HepG2 (cell line): ENCODE results near the gene TAOK3. TPM values are rescaled to one million over a fixed set of nuclear protein-coding genes. Genes with fewer than 3 reads are reported as not detected.

Source experiments
- CHCHD3 ChIP-seq: sonication (generic); formaldehyde crosslinking; IDR thresholded peaks from 2 replicates; pipeline ENCODE4 v1.8.0; 2022; ENCODE audit warnings: mild to moderate bottlenecking, missing genetic modification reagents, moderate library complexity
- FOSL1 ChIP-seq: sonication (generic); formaldehyde crosslinking; IDR thresholded peaks from 2 replicates; pipeline ENCODE4 v1.9.0; 2021; ENCODE audit warnings: missing genetic modification reagents, borderline replicate concordance
- HMG20B ChIP-seq: conservative IDR thresholded peaks from 2 replicates; pipeline ENCODE4 v1.6.1; 2016; ENCODE audit warnings: missing genetic modification reagents, missing compliant biosample characterization
- IKZF4 ChIP-seq: sonication (generic); formaldehyde crosslinking; IDR thresholded peaks from 2 replicates; pipeline ENCODE4 v1.5.1; 2020; ENCODE audit warnings: borderline replicate concordance, mild to moderate bottlenecking, low read depth, missing genetic modification reagents; ENCODE audit errors: not compliant biosample characterization
- MEIS2 ChIP-seq: sonication (generic); formaldehyde crosslinking; IDR thresholded peaks from 2 replicates; pipeline ENCODE4 v1.9.0; 2021; ENCODE audit warnings: mild to moderate bottlenecking, missing genetic modification reagents
- RXRB ChIP-seq: IDR thresholded peaks from 2 replicates; pipeline ENCODE4 v1.6.1; 2016; ENCODE audit warnings: borderline replicate concordance, missing genetic modification reagents, missing compliant biosample characterization
- TBL1XR1 ChIP-seq: fragments of 150-350 bp; IDR thresholded peaks from 2 replicates; pipeline ENCODE4 v1.6.1; 2014; ENCODE audit warnings: borderline replicate concordance, low read length; ENCODE audit not compliant: partially characterized antibody
- ZBTB7A ChIP-seq: sonication (generic); formaldehyde crosslinking; IDR thresholded peaks from 2 replicates; pipeline ENCODE4 v1.8.0; 2022; ENCODE audit warnings: mild to moderate bottlenecking, missing genetic modification reagents
- ZFYVE20 ChIP-seq: sonication (generic); formaldehyde crosslinking; IDR thresholded peaks from 2 replicates; pipeline ENCODE4 v1.8.0; 2023; ENCODE audit warnings: low read depth, mild to moderate bottlenecking, moderate library complexity, missing genetic modification reagents, borderline replicate concordance
- ZNF207 ChIP-seq: fragments of 450-650 bp; IDR thresholded peaks from 2 replicates; pipeline ENCODE4 v1.6.1; 2016; ENCODE audit warnings: antibody characterized with exemption, borderline replicate concordance
- ZNF329 ChIP-seq: sonication (generic); formaldehyde crosslinking; IDR thresholded peaks from 2 replicates; pipeline ENCODE4 v1.9.0; 2021; ENCODE audit warnings: low read depth, mild to moderate bottlenecking, missing genetic modification reagents
- ZNF441 ChIP-seq: sonication (generic); formaldehyde crosslinking; IDR thresholded peaks from 2 replicates; pipeline ENCODE4 v1.7.0; 2021; ENCODE audit warnings: missing genetic modification reagents, borderline replicate concordance
- ZNF672 ChIP-seq: sonication (generic); formaldehyde crosslinking; IDR thresholded peaks from 2 replicates; pipeline ENCODE4 v1.8.1; 2022; ENCODE audit warnings: missing genetic modification reagents
- ZNF703 ChIP-seq: sonication (generic); formaldehyde crosslinking; IDR thresholded peaks from 2 replicates; pipeline ENCODE4 v1.5.1; 2020; ENCODE audit warnings: missing genetic modification reagents, mild to moderate bottlenecking, moderate library complexity, borderline replicate concordance
- ZNF749 ChIP-seq: sonication (generic); formaldehyde crosslinking; IDR thresholded peaks from 2 replicates; pipeline ENCODE4 v1.8.0; 2022; ENCODE audit warnings: mild to moderate bottlenecking, missing genetic modification reagents, moderate library complexity, borderline replicate concordance
- polyA plus RNA-seq, 8 experiments: library from polyadenylated mRNA; depleted of rRNA in 3 of 8; stranded (reverse) in 7 of 8; unstranded in 1 of 8; fragments of >200 nt; fragmentation: Illumina TruSeq in 4 of 8; extraction: Trizol in 4 of 8; gene quantifications; 2 replicates each; pipeline versions ENCODE4 v1.2.1 to v1.2.3, GENCODE V29; 2011 to 2016; ENCODE audit warnings: low read depth in 4 of 8, missing spikeins in 1 of 8, mixed read lengths in 1 of 8; ENCODE audit not compliant: insufficient read depth in 1 of 8
- total RNA-seq, 5 experiments: library from RNA; depleted of rRNA; stranded (reverse); fragments of >200 nt; fragmentation: Illumina TruSeq; extraction: Trizol; gene quantifications; 2 replicates each; pipeline ENCODE4 v1.2.3, GENCODE V29; 2016; ENCODE audit warnings: low read depth in 1 of 5
- TF ChIP-seq, protein P1 (sequence below): sonication (generic); formaldehyde crosslinking; IDR thresholded peaks from 2 replicates; pipeline ENCODE4 v1.5.1; 2020; ENCODE audit warnings: missing genetic modification reagents, mild to moderate bottlenecking, borderline replicate concordance
- TF ChIP-seq, protein P2 (sequence below): IDR thresholded peaks from 2 replicates; pipeline ENCODE4 v1.6.1; 2016; ENCODE audit warnings: missing genetic modification reagents, missing compliant biosample characterization
- TF ChIP-seq, protein P3 (sequence below): sonication (generic); formaldehyde crosslinking; IDR thresholded peaks from 2 replicates; pipeline ENCODE4 v1.4.0; 2020; ENCODE audit warnings: missing genetic modification reagents
- TF ChIP-seq, protein P4 (sequence below): sonication (generic); formaldehyde crosslinking; IDR thresholded peaks from 2 replicates; pipeline ENCODE4 v1.4.0; 2020; ENCODE audit warnings: missing genetic modification reagents
- TF ChIP-seq, protein P5 (sequence below): sonication (generic); formaldehyde crosslinking; IDR thresholded peaks from 2 replicates; pipeline ENCODE4 v1.5.0; 2020; ENCODE audit warnings: missing genetic modification reagents

Gene TAOK3
- total and polyA plus RNA-seq, 2 of the 13 experiments (the other 11 are each of a cell fraction or from before 2014, with no cell fraction given) = 10.4 to 12.3 TPM

DNA sequence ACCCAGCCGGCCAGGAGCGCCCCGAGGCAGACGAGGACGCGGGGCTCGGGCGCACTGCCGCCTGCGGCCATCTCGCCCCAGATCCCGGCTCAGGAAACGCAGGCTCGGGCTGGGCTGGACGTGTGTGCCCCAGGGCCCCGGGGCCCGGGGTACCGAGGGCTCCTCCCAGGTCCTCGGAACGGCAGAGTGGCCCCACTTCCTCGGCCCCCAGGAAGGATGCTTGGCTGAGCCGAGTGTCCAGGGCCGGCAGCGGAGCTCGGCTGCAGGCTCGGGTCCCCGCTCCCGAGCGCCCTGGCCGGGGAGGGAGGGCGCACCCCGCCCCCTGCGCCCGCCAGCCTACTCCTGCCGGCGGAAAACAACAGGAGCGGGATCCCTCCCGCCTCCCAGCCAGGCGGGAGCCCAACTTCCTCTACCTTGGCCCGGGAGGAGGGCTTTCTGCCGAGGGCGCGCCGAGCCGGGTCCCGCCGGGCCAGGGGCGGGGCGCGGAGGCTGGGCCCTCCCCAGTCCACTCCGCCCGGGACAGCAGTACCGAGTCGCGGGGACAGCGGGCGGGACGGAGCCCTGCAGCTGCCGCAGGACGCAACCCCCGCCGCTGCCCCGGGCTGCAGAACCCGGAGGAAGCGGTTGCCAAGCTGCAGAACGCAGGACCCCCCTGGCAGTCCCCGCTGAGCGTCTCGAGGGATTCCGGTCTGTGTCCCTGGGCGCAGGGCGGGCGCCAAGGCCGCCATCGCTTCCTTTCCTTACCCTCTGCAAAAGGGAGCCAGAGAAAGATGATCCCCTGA is 268.9 kb downstream of the TAOK3 start, which contains the start of gene VSIG10 (continued):
- TF ChIP-seq, protein P1, sequence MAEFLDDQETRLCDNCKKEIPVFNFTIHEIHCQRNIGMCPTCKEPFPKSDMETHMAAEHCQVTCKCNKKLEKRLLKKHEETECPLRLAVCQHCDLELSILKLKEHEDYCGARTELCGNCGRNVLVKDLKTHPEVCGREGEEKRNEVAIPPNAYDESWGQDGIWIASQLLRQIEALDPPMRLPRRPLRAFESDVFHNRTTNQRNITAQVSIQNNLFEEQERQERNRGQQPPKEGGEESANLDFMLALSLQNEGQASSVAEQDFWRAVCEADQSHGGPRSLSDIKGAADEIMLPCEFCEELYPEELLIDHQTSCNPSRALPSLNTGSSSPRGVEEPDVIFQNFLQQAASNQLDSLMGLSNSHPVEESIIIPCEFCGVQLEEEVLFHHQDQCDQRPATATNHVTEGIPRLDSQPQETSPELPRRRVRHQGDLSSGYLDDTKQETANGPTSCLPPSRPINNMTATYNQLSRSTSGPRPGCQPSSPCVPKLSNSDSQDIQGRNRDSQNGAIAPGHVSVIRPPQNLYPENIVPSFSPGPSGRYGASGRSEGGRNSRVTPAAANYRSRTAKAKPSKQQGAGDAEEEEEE (CRISPR knock-in tag) = 0 out of 2 replicates have a peak, but pooled peaks have one; percentile 13
- TF ChIP-seq, protein P2, sequence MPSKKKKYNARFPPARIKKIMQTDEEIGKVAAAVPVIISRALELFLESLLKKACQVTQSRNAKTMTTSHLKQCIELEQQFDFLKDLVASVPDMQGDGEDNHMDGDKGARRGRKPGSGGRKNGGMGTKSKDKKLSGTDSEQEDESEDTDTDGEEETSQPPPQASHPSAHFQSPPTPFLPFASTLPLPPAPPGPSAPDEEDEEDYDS (CRISPR knock-in tag) = peak; percentile 55; the same call in 1 of the 2 replicates
- TF ChIP-seq ZNF329 (CRISPR knock-in tag) = peak; percentile 64; the same call in 1 of the 2 replicates
- no peak for TF ChIP-seq IKZF4 (CRISPR knock-in tag)
- no peak for TF ChIP-seq ZNF703
- TF ChIP-seq, protein P3, sequence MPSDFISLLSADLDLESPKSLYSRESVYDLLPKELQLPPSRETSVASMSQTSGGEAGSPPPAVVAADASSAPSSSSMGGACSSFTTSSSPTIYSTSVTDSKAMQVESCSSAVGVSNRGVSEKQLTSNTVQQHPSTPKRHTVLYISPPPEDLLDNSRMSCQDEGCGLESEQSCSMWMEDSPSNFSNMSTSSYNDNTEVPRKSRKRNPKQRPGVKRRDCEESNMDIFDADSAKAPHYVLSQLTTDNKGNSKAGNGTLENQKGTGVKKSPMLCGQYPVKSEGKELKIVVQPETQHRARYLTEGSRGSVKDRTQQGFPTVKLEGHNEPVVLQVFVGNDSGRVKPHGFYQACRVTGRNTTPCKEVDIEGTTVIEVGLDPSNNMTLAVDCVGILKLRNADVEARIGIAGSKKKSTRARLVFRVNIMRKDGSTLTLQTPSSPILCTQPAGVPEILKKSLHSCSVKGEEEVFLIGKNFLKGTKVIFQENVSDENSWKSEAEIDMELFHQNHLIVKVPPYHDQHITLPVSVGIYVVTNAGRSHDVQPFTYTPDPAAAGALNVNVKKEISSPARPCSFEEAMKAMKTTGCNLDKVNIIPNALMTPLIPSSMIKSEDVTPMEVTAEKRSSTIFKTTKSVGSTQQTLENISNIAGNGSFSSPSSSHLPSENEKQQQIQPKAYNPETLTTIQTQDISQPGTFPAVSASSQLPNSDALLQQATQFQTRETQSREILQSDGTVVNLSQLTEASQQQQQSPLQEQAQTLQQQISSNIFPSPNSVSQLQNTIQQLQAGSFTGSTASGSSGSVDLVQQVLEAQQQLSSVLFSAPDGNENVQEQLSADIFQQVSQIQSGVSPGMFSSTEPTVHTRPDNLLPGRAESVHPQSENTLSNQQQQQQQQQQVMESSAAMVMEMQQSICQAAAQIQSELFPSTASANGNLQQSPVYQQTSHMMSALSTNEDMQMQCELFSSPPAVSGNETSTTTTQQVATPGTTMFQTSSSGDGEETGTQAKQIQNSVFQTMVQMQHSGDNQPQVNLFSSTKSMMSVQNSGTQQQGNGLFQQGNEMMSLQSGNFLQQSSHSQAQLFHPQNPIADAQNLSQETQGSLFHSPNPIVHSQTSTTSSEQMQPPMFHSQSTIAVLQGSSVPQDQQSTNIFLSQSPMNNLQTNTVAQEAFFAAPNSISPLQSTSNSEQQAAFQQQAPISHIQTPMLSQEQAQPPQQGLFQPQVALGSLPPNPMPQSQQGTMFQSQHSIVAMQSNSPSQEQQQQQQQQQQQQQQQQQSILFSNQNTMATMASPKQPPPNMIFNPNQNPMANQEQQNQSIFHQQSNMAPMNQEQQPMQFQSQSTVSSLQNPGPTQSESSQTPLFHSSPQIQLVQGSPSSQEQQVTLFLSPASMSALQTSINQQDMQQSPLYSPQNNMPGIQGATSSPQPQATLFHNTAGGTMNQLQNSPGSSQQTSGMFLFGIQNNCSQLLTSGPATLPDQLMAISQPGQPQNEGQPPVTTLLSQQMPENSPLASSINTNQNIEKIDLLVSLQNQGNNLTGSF (CRISPR knock-in tag) = no peak
- TF ChIP-seq ZBTB7A = peak; percentile 37; the same call in 1 of the 2 replicates
- no peak for TF ChIP-seq RXRB (CRISPR knock-in tag)
- TF ChIP-seq MEIS2 (CRISPR knock-in tag) = no peak
- no peak for TF ChIP-seq ZNF207
- no peak for TF ChIP-seq ZFYVE20 (CRISPR knock-in tag)
- TF ChIP-seq ZNF441 = peak; percentile 31; the same call in 1 of the 2 replicates
- TF ChIP-seq ZNF672 (CRISPR knock-in tag) = no peak
- no peak for TF ChIP-seq FOSL1
- TF ChIP-seq HMG20B (CRISPR knock-in tag) = no peak
- TF ChIP-seq ZNF749 (CRISPR knock-in tag) = no peak
- TF ChIP-seq, protein P4, sequence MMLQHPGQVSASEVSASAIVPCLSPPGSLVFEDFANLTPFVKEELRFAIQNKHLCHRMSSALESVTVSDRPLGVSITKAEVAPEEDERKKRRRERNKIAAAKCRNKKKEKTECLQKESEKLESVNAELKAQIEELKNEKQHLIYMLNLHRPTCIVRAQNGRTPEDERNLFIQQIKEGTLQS (CRISPR knock-in tag) = no peak
- 0 out of 2 replicates have a peak, but pooled peaks have one; percentile 34 for TF ChIP-seq CHCHD3 (CRISPR knock-in tag)
- TF ChIP-seq TBL1XR1 = no peak
- TF ChIP-seq, protein P5, sequence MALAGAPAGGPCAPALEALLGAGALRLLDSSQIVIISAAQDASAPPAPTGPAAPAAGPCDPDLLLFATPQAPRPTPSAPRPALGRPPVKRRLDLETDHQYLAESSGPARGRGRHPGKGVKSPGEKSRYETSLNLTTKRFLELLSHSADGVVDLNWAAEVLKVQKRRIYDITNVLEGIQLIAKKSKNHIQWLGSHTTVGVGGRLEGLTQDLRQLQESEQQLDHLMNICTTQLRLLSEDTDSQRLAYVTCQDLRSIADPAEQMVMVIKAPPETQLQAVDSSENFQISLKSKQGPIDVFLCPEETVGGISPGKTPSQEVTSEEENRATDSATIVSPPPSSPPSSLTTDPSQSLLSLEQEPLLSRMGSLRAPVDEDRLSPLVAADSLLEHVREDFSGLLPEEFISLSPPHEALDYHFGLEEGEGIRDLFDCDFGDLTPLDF (CRISPR knock-in tag) = peak; percentile 70
